ENCODE measurements around the gene SND1.

The SND1 gene

GRCh38 chr7:127908430-127909258 is 256.6 kb downstream of the SND1 start:
- no peak for DNase-seq (ENCODE audit: low spot score)

DNA sequence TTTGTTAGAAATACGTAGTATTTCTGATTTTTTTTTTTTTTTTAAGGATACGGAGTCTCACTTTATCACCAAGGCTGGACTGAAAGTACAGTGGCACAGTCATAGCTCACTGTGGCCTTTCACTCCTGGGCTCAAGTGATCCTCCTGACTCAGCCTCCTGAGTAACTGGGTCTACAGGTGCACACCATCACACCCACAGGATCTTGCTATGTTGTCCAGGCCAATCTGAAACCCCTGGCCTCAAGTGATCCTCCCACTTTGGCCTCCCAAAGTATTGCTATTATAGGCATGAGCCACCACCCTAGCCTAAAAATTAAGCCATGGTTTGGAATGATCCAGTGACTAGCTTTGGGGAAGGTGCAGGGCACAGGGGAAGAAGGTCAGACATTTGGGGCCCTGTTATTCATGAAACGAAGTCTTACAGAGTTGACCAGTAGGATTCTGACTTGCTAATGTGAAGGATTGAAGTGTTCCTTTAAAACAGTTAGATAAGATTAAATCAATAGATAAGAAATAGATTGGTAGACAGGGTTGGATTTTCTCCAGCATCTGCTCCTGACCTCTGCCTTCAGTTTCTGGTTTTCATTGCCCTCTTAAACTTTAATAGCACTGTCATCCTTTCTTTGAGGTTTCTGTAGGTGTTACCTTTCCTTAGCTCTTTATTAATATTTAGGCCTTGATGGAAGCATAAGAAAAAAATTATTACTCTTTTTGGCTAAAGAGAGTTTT is 257.6 kb downstream of the SND1 start:
- no peak for DNase-seq (ENCODE audit: low spot score)

GRCh38 chr7:127910670-127911069 is 258.7 kb downstream of the SND1 start:
- DNase-seq (ENCODE audit: low spot score), result no peak

DNA sequence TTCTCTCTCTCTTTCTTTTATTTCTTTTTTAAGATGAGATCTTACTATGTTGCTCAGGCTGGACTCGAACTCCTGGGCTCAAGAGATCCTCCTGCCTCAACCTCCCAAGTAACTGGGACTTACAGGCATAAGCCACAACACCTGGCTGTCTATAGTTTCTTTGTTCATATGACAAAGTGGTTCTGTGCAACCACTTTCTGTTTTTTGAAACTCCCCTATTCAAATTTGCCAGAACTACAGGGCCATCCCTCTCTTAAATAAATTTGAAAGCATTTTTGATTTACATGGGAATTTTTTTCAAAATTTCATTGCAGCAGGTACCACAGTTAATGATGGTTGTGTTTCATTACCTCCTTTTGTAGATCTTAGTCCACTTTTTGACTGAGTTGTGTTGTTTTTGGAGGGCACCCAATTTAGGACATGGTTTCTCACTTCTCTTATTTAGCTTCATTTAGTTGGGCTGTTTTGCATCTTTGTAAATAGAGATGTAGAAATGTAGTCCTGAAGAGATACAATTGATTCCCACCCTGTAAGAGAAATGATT is 260.0 kb downstream of the SND1 start:
- DNase-seq (ENCODE audit: low spot score), result no peak

- no peak for DNase-seq (ENCODE audit: low spot score)
These were observed 260.9 kb downstream of the SND1 start for GRCh38 chr7:127912901-127913300.

- DNase-seq (ENCODE audit: low spot score), result no peak
These were observed 261.7 kb downstream of the SND1 start for GRCh38 chr7:127913686-127914085.

GRCh38 chr7:127914693-127915092 is 262.7 kb downstream of the SND1 start:
- DNase-seq (ENCODE audit: low spot score), result no peak

DNA sequence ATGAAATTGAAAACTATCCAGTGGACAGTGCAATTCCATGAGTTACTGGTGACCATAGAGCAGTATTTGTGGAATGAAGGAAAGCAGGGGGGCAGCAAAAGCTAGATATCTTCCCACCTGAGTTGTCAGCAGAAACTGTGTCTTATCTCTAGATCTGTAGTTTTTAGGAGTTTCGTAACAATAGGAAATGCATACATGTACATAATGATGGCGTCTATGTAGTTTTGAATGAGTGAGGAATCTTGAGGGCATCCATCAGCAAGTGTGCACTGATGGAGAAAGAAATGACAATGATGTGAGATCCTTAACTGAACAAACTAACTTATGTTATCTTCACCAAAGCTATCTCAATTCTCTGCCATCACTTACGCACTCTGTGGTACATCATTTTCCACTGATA is 264.7 kb downstream of the SND1 start:
- no peak for DNase-seq (ENCODE audit: low spot score)

- DNase-seq (ENCODE audit: low spot score), result no peak
These were observed 266.1 kb downstream of the SND1 start for GRCh38 chr7:127918130-127918529.

GRCh38 chr7:127920787-127921438 is 268.9 kb downstream of the SND1 start:
- no peak for DNase-seq (ENCODE audit: low spot score)

- no peak for DNase-seq (ENCODE audit: low spot score)
These were observed 270.7 kb downstream of the SND1 start for GRCh38 chr7:127922656-127923055.

DNA sequence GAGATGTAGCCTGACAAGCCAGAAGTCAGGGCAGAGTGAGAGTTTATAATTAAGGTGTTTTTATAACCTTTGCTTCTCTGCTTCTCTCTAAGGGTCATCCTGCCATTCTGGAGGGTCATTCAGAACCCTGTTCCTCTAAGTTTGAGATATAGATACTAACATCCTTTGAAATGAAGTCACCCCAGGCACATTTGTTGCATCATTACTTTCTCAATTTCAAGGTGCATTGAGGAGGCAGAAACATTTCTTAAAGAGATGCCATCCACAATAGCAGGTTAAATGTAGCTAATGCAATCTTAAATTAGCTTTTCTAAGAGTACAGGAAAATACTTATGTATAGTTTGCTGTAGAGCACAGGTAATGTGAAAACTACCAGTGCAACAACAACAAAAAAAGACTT is 272.9 kb downstream of the SND1 start:
- no peak for DNase-seq (ENCODE audit: low spot score)

- no peak for DNase-seq (ENCODE audit: low spot score)
These were observed 275.3 kb downstream of the SND1 start for GRCh38 chr7:127927348-127927696.

GRCh38 chr7:127928222-127928621 is 276.2 kb downstream of the SND1 start:
- no peak for DNase-seq (ENCODE audit: low spot score)

GRCh38 chr7:127928852-127929251 is 276.9 kb downstream of the SND1 start:
- DNase-seq (ENCODE audit: low spot score), result no peak

DNA sequence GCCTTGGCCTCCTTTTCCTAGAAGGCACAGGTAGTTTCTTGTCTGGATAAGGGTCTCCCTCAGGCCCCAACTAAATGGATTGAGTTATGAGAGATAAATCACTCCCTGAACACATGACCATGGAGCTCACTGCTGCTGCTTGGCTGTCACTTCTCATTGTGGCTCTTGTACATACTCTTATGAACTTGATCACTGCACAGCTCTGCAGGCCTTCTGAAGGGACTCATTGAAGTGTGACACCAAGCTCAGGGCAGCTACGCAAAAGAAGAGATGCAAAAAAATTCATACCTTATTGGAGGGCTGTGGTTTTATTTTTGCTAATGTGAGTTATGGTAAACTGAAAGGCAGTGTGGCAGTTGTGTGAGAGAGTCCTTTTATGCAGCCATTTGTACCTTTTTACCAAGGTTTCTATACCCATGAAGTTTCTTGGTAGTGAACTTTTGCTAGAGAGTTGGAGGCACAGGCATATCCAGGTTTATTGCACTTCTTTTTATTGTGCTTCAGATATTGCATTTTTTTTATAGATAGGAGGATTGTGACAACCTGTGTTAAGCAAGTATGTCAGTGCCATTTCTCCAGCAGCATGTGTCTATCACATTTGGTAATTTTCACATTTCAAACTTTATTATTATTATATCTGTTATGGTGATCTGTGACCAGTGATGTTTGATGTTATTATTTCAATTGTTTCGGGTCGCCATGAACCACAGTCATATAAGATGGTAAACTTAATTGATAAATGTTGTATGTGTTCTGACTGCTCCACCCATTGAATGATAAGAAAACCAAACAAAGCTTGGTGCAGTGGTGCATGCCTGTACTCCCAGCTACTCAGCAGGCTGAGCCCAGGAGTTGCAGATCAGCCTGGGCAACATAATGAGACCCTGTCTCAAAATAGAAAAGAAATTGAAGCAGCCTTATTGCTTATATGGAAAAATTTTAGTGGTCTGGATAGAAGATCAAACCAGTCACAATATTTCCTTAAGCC is 278.6 kb downstream of the SND1 start:
- no peak for DNase-seq (ENCODE audit: low spot score)

GRCh38 chr7:127932076-127932475 is 280.1 kb downstream of the SND1 start:
- DNase-seq (ENCODE audit: low spot score), result no peak

DNA sequence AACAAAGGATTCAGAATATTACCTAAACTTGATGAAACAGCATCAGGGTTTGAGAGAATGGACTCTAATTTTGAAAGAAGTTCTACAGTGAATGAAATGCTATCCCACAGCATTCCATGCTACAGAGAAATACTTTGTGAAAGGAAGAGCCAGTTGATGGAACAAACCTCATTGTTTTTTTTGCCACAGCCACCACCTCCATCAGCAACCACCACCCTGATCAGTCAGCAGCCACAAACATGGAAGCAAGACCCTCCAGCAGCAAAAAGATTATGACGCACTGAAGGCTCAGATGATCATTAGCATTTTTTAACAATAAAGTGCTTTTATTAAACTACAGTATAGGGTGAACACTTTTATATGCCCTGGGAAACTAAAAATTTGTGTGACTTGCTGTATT is 280.5 kb downstream of the SND1 start:
- no peak for DNase-seq (ENCODE audit: low spot score)

DNA sequence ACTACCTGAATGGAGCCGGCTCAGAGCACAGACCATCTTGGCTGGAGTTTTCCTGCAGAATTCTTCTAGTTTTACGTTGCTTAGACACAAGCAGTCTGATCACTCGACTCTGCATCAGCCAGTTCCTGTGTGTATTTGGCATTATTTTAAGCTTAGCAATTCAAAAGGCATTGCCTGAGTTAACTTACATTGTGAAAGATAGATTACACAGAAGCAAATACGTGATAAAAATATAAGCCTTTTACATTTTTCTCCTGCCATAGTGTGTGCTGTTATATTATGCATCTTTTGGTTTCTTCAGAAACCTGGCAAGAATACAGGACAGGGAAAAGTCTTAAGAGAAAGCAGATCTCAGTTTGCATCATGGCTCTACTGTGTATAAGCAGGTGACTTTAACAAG is 281.2 kb downstream of the SND1 start:
- DNase-seq (ENCODE audit: low spot score), result no peak

- DNase-seq (ENCODE audit: low spot score), result no peak
These were observed 282.7 kb downstream of the SND1 start for GRCh38 chr7:127934711-127935110.

- no peak for DNase-seq (ENCODE audit: low spot score)
These were observed 283.9 kb downstream of the SND1 start for GRCh38 chr7:127935847-127936376.
